WERI-Rb-1 (cell line): ENCODE measurements around the gene ZDHHC5.
A peak's percentile ranks its signal among the peaks of the same experiment; 100 is the strongest.
"Not testable (repeated sequence)": the region's sequence is repeated elsewhere in the genome, so short reads cannot be mapped to it uniquely, and the experiment has no call there.

Experiments
- DNase-seq: peaks from one replicate; pipeline ENCODE4 v3.0.0-alpha.2; 2020
- H3K27ac ChIP-seq: fragments of 250-450 bp; sonication (Bioruptor Pico); 2 replicates; pipeline ENCODE4 v1.5.1; 2020; ENCODE audit warnings: mild to moderate bottlenecking, moderate library complexity
- H3K27me3 ChIP-seq: fragments of 250-450 bp; sonication (Bioruptor Pico); 2 replicates; pipeline ENCODE4 v1.5.1; 2021; ENCODE audit warnings: mild to moderate bottlenecking, low read depth, moderate library complexity; ENCODE audit not compliant: insufficient read depth, severe bottlenecking
- H3K36me3 ChIP-seq: fragments of 250-450 bp; sonication (Bioruptor Pico); 2 replicates; pipeline ENCODE4 v1.5.1; 2020; ENCODE audit warnings: mild to moderate bottlenecking, moderate library complexity
- H3K4me3 ChIP-seq: 2 replicates; pipeline ENCODE4 v1.5.1; 2011; ENCODE audit warnings: low read depth, mild to moderate bottlenecking, control low read depth, low read length
- H3K9me3 ChIP-seq: fragments of 250-450 bp; sonication (Bioruptor Pico); 2 replicates; pipeline ENCODE4 v1.5.1; 2021; ENCODE audit warnings: mild to moderate bottlenecking, moderate library complexity; ENCODE audit not compliant: severe bottlenecking
- TF ChIP-seq, protein P1 (sequence below): IDR thresholded peaks from 2 replicates; pipeline ENCODE4 v1.5.1; 2011; ENCODE audit warnings: low read depth, mild to moderate bottlenecking, control low read depth, inconsistent platforms, low read length

Gene ZDHHC5

DNA sequence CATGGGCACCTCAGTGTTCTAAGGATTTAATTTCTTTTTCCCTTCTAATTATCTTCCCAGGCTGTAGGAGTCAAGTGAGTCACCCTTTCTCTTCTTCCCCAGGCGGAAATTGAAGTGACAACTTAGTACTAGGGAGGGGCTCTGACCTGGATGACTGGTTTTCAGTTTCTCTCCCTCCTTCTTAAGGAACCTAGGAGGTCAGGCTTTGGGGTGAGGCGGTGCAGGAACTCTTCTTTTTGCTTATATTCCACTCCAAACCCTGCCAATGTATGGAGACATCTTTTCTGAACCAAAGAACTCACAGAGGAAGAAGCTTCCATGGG, 12.6 kb downstream of the ZDHHC5 start:
- H3K4me3 ChIP-seq: 0 out of 2 replicates have a peak overlapping the region, but pooled peaks have one; percentile 6
- peak; percentile 21 for DNase-seq
- no peaks in the 10 kb centered on the region for H3K27me3 ChIP-seq
- H3K9me3 ChIP-seq: no peaks in the 10 kb centered on the region
- TF ChIP-seq, protein P1, sequence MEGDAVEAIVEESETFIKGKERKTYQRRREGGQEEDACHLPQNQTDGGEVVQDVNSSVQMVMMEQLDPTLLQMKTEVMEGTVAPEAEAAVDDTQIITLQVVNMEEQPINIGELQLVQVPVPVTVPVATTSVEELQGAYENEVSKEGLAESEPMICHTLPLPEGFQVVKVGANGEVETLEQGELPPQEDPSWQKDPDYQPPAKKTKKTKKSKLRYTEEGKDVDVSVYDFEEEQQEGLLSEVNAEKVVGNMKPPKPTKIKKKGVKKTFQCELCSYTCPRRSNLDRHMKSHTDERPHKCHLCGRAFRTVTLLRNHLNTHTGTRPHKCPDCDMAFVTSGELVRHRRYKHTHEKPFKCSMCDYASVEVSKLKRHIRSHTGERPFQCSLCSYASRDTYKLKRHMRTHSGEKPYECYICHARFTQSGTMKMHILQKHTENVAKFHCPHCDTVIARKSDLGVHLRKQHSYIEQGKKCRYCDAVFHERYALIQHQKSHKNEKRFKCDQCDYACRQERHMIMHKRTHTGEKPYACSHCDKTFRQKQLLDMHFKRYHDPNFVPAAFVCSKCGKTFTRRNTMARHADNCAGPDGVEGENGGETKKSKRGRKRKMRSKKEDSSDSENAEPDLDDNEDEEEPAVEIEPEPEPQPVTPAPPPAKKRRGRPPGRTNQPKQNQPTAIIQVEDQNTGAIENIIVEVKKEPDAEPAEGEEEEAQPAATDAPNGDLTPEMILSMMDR: no peak
- H3K36me3 ChIP-seq: peaks cover 45% of the 10 kb centered on the region
- H3K27ac ChIP-seq: peak overlapping the region; percentile 79

DNA sequence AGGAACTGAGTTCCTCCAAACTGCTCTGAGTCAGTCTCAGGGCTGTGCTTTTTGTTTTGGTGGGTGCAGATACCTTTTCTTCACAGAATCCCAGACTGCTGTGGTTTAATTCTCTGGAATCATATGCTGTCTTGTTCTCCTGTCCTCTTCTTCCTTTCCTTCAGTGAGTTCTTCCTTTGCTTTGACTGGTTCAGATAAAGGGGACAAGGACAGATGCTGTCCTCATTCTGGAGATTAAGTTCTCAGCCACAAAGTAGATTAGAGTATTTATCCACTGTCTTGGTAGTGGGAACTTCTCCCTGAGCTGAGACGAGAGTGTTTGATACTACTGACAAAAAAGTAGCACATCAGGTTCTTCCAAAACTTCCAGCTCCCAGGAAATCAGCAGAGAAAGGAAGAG, 13.3 kb downstream of the ZDHHC5 start:
- TF ChIP-seq, protein P1: no peak
- Histone ChIP-seq H3K36me3 (peaks cover 47% of the 10 kb centered on the region), H3K27me3 (no peaks in the 10 kb centered on the region), H3K9me3 (no peaks in the 10 kb centered on the region), H3K27ac (peak overlapping the region; percentile 79), H3K4me3 (peak overlapping the region; percentile 6; the same call in 1 of the 2 replicates)
- DNase-seq: peak; percentile 14

DNA sequence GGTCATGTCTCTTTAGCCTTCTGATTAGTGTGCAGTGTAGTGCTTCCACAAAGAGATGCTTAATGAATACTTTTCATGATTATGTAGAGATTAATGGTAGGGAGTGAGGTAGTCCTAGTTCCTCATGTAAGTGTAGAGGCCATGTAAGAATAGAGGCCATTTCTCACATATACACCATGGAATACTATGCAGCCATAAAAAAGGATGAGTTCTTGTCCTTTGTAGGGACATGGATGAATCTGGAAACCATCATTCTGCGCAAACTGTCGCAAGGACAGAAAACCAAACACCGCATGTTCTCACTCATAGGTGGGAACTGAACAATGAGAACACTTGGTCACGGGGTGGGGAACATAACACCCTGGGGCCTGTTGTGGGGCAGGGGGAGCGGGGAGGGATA, 22.6 kb downstream of the ZDHHC5 start:
- H3K36me3 ChIP-seq: peaks cover 81% of the 10 kb centered on the region
- H3K9me3 ChIP-seq, H3K27ac ChIP-seq, DNase-seq, H3K4me3 ChIP-seq, H3K27me3 ChIP-seq: not testable (repeated sequence)

DNA sequence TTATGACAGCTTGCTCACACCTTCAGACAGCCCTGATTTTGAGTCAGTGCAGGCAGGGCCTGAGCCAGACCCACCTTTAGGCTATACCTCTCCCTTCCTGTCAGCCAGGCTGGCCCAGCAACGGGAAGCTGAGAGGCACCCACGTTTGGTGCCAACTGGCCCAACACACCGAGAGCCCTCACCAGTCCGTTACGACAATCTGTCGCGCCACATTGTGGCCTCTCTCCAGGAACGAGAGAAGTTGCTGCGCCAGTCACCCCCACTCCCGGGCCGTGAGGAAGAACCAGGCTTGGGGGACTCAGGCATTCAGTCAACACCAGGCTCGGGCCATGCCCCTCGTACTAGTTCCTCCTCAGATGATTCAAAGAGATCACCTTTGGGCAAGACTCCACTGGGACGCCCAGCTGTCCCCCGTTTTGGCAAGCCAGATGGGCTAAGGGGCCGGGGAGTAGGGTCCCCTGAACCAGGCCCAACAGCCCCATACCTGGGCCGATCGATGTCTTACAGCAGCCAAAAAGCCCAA, 31.0 kb downstream of the ZDHHC5 start:
- TF ChIP-seq, protein P1: no peak
- Histone ChIP-seq H3K4me3 (no peak overlapping the region), H3K36me3 (peaks cover 72% of the 10 kb centered on the region), H3K9me3 (no peaks in the 10 kb centered on the region), H3K27ac (peak overlapping the region; percentile 40), H3K27me3 (no peaks in the 10 kb centered on the region)
- no peak for DNase-seq

DNA sequence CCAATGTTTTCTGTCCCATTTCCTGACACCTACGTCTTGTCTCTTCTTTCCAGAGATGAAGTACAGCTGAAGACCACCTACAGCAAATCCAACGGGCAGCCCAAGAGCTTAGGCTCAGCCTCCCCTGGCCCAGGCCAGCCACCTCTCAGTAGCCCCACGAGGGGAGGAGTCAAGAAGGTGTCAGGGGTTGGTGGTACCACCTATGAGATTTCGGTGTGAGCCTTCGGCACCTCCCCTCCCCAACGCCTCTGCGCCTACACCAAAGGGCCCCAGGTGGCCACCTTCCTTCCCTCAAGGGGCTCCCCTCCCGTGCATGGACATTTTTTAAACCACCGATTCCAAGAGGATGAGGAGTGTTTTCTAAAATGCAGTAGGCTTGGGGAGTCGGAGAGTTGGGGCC, 31.9 kb downstream of the ZDHHC5 start:
- H3K9me3 ChIP-seq: no peaks in the 10 kb centered on the region
- no peaks in the 10 kb centered on the region for H3K27me3 ChIP-seq
- H3K36me3 ChIP-seq: peaks cover 70% of the 10 kb centered on the region
- no peak overlapping the region for H3K4me3 ChIP-seq
- TF ChIP-seq, protein P1: no peak
- DNase-seq: no peak
- H3K27ac ChIP-seq: no peak overlapping the region

DNA sequence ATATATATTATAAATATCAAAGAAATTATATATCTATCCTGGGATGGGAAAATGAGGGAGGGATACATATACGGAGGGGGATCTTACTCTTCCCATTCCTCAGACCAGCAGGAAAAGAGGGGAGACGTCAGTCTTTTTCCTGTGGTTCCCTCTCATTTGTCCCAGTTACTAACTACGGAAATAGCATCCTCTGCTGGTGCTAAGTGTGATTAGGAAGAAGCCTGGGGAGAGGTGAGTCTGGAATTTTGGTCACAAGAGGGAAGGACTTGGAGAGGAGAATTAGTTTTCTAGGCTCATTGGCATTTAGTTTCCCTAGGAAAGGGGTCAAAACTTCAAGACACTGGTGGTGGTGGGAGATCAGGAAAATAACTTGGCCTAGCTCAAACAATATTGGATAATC, 32.5 kb downstream of the ZDHHC5 start:
- peaks cover 70% of the 10 kb centered on the region for H3K36me3 ChIP-seq

More for the DNA sequence above, 32.5 kb downstream of the ZDHHC5 start:
- Histone ChIP-seq H3K4me3 (no peak overlapping the region), H3K27me3 (no peaks in the 10 kb centered on the region), H3K9me3 (no peaks in the 10 kb centered on the region), H3K27ac (no peak overlapping the region)
- DNase-seq: peak; percentile 17
- TF ChIP-seq, protein P1: peak; percentile 42; the same call in 1 of the 2 replicates
